ENCODE results near the gene LYVE1.
"Not testable (repeated sequence)": the region's sequence is repeated elsewhere in the genome, so short reads cannot be mapped to it uniquely, and the experiment has no call there.

The LYVE1 gene, protein sequence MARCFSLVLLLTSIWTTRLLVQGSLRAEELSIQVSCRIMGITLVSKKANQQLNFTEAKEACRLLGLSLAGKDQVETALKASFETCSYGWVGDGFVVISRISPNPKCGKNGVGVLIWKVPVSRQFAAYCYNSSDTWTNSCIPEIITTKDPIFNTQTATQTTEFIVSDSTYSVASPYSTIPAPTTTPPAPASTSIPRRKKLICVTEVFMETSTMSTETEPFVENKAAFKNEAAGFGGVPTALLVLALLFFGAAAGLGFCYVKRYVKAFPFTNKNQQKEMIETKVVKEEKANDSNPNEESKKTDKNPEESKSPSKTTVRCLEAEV

DNA sequence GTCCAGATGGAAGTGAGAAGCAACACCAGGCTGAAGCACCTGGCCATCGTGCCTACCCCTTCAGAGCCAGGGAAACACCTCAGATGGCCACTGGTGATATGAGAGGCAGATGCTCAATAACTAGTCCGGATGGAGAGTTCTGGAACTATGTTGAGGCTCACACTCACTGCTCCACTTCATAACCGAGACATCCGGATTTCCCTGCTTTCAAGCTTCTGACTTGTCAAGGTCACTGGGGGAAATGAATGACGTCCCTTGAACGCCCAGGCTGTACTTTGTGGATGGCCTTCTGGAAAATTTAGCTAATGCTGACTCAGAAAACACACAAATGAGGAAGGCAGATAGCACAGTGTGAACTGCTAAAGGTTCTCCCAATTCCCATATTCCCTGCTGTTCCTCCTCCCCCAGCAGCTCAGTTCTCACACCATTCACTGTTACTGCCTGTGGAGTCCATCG, at the start of gene LYVE1:
TSS of gene LYVE1 (minus strand) at position 180 of the 456 bp plus-strand sequence. CDS start at position 47, 133 bp downstream.
- DNase-seq, result no peak

- DNase-seq, result no peak
These were observed 49.1 kb upstream of the LYVE1 start for GRCh38 chr11:10617551-10617950.

- DNase-seq, result no peak
These were observed 43.8 kb upstream of the LYVE1 start for GRCh38 chr11:10611979-10612862.

- no peak for DNase-seq
These were observed 41.2 kb upstream of the LYVE1 start for GRCh38 chr11:10609636-10610035.

- no peak for DNase-seq
These were observed 40.1 kb upstream of the LYVE1 start for GRCh38 chr11:10608584-10608983.

GRCh38 chr11:10607462-10608132, 39.1 kb upstream of the LYVE1 start:
- no peak for DNase-seq

DNA sequence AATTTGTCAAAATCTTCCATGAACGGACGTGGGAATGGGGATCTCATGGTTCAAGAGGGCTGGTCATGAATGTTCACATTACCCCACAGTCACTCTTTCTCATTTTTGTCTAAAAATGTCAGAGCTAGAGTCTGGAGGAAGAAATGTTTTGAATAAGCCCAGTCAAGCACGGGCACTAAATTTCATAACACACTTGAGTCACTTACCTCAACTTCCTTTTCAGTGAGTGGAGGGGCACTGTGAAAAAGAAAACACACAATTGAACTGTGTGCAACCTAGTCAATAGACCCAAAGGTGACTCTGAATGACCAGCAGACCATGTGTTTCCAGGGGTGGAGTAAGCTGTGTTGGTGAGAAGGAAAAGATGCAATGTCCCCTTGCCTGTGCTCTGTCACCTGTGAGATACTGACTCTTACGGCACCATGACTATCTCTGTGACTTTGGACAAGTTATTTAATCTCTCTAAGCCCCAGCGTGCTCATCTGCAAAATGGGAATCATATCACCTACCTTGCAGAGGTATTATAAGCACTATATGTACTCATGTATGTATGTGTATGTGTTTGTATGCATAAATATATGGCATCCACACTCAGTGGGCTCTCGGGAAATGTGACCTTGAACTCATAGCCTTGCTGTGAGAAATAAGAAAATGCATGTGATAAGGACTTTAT, 38.2 kb upstream of the LYVE1 start:
- DNase-seq, result no peak

DNA sequence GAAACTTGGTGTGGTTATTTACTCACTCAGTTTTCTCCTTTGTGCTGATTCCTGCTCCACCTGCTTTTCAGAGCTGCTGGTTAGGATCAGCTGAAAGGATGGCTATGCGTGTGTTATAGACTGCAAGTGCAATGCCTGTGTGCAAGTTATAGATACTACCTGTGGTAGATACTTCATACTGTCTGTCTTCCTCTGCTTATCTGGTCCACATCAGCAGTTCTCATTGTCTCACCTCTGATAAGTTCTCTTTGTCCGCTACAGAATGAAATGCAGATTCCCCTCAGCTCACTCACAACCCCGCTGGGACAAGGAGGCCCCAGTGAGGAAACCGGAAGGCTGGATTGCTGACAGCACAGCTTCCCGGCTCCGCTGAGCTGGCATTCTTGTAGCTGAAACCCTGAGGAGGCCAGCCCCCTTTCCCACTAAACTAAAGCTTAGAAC, 37.5 kb upstream of the LYVE1 start:
- no peak for DNase-seq

DNA sequence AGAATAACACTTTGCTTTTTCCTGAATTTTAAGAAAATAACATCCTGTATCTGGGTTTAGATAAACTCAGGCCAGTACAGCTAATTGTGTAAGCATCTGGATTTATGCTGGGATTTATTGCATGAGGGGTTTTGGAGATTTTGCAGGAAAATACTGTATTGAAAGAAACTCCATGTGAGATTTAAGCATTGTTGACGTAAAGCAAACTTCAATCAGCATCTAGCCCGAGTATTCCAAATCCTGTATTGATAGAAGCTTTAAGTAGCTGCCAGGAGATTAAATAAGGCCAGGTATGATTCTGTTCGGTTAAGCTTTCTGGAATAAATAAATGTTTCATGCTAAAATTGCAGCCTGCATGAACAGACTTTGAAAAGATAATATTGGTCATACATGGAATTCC, 36.3 kb upstream of the LYVE1 start:
- DNase-seq, result no peak

GRCh38 chr11:10604340-10604748, 35.9 kb upstream of the LYVE1 start:
- no peak for DNase-seq

DNA sequence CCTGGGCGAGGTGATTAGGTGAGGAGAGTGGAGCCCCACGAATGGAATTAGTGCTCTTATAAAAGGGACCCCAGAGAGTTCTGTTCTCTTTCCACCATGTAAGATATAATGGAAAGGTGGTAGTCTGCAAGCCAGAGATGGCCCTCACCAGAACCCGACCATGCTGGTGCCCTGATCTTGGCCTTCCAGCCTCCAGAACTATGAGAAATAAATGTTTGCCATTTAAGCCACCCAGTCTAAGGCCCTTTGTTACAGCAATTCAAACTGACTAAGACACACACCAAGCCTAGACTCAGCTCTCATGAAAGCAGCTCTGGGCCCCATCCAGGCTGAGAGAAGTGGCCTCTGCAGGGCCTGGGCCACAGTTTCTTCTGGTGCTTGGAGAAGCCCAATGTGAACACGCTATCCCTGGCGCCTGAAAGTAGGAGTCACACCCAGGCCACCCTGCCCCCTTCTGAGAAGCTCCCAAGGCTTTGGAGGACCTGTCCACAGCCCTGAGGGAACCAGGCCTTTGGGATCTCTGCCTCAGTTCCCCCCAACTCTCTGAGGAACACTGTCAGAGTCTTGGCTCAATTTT, 35.3 kb upstream of the LYVE1 start:
- DNase-seq, result no peak

GRCh38 chr11:10602945-10603344, 34.5 kb upstream of the LYVE1 start:
- DNase-seq, result no peak

DNA sequence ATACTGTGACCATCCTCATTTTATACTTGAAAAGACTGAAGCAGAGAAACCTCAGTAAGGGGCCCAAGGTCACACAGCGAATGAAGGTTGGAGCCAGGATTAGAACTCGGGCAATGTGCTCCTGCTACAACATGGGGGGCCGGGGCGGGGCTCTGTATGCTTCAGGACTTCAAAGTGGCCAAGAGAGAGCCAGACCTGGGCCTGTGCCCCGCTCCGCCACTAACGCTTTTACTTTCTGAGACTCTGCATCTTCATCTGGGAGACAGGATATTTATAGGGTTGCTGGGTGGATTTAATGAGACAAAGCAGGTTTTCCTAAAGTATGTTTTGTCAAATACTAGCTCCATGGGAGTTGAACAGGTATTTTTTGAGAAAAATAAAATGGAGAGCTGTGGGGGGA, 33.9 kb upstream of the LYVE1 start:
- no peak for DNase-seq

DNA sequence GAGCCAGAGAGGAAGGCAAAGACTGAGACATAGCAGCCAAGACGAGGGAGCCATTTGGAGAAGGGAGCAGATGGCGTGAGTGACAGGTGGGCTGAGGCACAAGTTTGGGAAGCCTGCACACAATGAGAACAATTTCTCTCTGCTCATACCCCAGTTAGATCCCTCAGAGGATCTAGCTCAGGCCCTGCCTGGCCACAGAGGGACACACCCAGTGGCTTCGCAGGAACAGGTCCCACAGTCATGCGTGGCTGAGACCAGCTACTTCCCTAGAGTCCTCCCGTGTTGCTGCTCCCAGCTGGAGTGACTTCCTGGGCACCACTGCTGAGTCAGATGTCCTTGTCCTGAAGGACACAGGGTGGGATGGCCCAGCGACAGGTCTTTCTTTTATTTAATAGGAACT, 33.4 kb upstream of the LYVE1 start:
- no peak for DNase-seq

DNA sequence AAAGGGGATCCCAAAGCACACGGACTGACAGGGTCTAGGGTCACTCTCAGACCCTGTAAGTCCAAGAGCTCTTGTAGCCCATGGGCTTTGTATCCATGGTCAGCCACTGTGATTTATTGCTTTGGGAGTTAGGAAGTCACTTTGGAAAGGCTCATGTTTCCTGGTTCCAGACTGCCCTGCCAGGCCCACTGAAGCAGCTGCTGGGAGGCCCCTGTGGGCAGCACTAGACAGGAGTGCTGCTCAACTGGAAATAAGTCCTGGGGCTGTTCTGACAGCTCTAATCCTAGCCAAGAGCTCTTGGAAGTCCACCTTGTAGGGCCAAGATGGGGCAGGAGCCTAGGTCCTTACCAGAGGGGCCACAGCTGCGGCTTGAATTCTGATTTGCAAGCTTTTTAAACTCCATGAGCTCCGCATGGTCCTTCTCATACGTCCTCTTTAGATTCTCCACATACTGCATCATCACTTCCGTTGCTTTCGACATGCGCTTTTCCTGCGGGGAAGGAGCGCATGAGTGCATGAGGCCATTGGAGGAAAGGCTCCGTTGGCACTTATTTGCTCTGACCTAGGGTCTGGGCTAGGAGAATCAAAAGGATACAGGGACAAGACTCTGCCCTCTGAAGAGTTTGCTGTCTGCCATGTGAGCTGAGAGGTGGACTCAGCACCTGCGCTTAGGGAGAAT, 32.2 kb upstream of the LYVE1 start:
- DNase-seq, result no peak

DNA sequence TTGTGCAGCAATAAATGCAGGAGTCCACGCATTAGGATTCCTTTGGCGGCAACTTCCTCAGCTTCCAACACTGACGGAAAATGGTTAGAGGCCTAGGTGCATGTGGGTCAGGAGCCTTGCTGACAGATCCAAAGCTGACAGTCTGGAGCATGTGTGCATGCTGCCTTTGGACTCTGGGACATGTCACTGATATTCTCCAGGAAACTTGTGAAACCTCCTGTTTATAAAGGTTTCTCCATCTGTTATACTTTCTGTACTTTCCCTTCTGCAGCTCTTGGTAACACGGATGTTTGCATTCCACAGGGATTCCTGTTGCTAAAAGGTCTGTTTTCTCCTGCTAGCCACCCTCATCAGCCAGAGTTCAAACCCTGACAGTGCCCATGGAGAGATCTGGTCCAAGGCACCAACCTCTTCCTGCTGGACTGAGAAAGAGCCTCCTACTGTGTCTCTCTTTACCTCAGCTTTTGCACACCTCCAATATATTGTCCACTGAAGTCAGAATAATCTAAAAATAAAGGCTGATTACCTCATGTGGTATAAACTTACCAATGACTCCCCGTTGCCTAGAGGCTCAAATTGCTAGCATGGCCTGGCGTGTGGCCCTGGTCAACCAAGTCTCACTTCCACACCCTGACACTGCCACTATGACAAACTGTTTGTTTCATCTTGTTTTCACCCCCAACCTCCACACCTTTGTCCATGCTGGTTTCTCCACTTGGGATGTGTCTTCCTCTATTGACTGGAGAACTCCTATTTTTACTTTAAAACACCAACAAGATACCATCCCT, 31.1 kb upstream of the LYVE1 start:
- DNase-seq, result no peak

- DNase-seq, result no peak
These were observed 30.4 kb upstream of the LYVE1 start for GRCh38 chr11:10598816-10599215.

- no peak for DNase-seq
These were observed 29.4 kb upstream of the LYVE1 start for GRCh38 chr11:10597877-10598351.

GRCh38 chr11:10595840-10596239, 27.4 kb upstream of the LYVE1 start:
- DNase-seq, result not testable (repeated sequence)

DNA sequence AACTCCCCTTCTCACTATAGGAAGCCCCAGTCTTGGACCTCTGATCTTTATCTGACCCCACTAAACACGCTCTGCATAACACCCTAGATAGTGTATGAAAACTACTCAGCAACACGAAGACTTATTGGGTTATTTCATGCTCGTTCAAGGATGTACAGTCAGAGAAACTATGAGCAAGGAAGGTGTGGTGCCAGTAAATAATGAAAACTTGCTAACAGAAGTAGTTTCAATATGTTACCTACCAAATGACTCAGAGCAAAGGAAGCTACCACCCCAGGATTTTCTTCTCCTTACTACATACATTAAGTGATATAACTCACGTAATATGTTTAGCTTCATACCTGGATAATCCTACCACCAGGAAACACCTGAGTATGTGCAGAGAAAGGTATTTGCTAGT, 25.9 kb upstream of the LYVE1 start:
- no peak for DNase-seq

DNA sequence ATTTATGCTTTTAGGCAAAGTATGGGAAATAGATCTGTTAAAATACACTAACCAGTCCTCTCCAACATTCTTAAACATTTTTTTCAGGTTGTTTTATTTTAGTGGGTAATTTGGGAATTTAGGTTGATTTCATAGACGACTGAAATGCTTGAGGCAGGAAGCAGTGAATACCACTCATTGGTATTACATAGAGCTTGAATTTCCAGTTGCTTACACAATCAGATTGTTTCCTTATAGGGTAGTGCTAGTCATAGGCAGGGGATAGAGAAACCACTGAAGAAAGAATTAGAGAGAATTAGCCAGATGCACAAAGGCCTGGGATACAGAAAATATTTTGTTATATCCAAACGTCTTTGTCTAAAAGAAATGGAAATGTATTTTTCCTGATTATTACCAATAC, 23.9 kb upstream of the LYVE1 start:
- no peak for DNase-seq

All from activated CD4-positive, CD25-positive, alpha-beta regulatory T cell (primary cell).